ENCODE measurements around the gene PER3.

GRCh38 chr1:7753641-7754040, 30.4 kb upstream of the PER3 start:
- TF ChIP-seq POLR2A (IDR thresholded peaks at IDR 0.05; ENCODE audit: insufficient read depth in 1 of 2, low read depth in 2 of 2, low read length in 2 of 2) = no peak
- TF ChIP-seq HDAC2 (CRISPR knock-in tag; IDR thresholded peaks at IDR 0.05) = no peak
- TF ChIP-seq USF2 (IDR thresholded peaks at IDR 0.05; ENCODE audit: low read depth, low read length) = no peak
- no peak for TF ChIP-seq USF2 (CRISPR knock-in tag; IDR thresholded peaks at IDR 0.05; ENCODE audit: borderline replicate concordance)
- TF ChIP-seq CTCF (CRISPR knock-in tag; IDR thresholded peaks at IDR 0.05) = no peak
- no peak for TF ChIP-seq ISL2 (CRISPR knock-in tag; IDR thresholded peaks at IDR 0.05)
- TF ChIP-seq FUBP1 (CRISPR knock-in tag; IDR thresholded peaks at IDR 0.05; ENCODE audit: borderline replicate concordance) = no peak
- TF ChIP-seq ZNF747 (CRISPR knock-in tag; IDR thresholded peaks at IDR 0.05; ENCODE audit: borderline replicate concordance) = no peak
